A172 (cell line): ENCODE data around the gene ILDR1. TPM values are rescaled to one million over a fixed set of nuclear protein-coding genes. Genes with fewer than 3 reads are reported as not detected.
"Not testable (repeated sequence)": the region's sequence is repeated elsewhere in the genome, so short reads cannot be mapped to it uniquely, and the experiment has no call there.

Source experiments
- DNase-seq: peaks from one replicate; pipeline ENCODE4 v3.0.0-alpha.2; 2015; ENCODE audit warnings: low spot score
- total RNA-seq: library from RNA; depleted of rRNA; stranded (reverse); fragments of >200 nt; shearing (Covaris generic); gene quantifications from 2 replicates; pipeline ENCODE4 v1.2.3, GENCODE V29; 2014; rRNA removed

The ILDR1 gene
- not detected in 2 replicates for total RNA-seq

DNA sequence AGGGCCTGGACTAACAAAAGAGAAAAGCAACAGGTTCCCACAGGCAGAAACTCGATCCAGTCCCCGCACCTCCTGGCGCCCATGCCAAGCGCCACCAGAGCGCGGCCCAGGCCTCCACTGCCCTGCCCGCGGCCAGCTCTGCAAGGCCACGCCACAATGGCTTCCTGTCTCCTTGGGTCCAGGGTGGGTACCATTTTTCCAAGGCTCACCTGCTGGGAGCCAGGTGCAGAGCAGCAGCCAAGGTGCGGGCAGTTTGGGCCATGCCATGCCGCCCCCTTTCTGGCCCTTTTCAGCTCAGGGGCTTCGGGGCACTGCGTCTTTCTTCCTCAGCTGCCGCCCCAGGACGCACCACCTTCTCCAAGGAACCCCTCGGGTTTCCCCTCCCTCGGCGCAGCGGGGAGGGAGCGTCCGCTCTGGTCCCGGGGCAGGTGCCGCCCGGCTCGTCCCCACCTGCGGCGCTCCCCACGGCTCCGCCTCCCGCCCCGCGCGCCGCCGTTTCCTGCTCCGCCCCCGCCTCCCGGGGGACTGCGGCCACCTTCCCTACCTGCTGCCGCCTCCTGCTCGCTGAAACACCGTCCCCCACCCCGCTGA lies at the start of gene ILDR1:
Gene ILDR1, minus strand, starts transcription at position 437 of the 591 bp plus-strand sequence. Its CDS starts 170 bp downstream, at position 267.
- DNase-seq, result no peak

DNA sequence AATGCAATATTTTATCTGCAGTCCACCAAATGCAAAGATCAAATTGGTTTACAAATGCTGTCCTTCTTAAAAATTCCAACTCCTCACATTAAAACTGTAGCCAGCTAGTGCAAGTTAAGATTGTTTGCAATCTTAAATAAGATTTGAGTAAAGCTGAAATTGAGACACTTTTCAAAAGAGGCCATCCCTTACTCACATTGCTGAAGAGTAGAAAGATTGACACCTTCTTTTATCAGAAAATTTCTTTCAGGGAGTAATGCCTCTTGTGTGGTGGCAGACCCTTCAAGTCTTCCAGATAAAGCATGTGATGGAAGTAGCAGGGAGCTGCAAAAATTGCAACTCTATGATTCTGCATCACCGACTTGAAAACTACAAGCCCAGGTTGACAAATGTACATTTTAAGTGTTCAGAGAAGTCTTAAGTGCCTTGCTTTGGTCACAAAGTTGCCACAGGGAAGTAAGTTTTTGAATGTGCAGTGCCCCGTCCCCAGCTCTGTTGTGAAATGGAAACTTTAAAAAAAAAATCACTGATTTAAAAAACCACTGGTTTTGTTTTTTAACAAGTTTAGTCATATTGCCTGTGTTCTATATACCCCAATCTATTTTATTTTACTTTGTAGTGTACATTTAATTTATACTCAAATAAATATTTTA lies 45.7 kb upstream of the ILDR1 start:
- no peak for DNase-seq

DNA sequence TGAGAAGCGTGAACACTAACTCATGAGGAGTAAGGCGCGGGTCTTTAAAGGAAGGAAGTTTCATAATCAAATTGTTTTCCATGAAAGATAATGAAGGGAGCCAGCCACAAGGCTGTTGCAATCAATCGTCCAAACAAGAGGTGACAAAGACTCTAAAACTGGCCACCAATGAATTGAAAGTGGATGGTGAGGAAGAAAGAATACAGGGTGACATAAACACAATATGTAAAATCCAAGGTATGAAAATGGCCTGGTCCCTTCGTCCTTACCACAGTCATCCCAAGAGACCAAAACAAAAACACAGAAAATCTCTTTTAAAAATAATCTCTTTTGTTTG lies 45.1 kb upstream of the ILDR1 start:
- no peak for DNase-seq

DNA sequence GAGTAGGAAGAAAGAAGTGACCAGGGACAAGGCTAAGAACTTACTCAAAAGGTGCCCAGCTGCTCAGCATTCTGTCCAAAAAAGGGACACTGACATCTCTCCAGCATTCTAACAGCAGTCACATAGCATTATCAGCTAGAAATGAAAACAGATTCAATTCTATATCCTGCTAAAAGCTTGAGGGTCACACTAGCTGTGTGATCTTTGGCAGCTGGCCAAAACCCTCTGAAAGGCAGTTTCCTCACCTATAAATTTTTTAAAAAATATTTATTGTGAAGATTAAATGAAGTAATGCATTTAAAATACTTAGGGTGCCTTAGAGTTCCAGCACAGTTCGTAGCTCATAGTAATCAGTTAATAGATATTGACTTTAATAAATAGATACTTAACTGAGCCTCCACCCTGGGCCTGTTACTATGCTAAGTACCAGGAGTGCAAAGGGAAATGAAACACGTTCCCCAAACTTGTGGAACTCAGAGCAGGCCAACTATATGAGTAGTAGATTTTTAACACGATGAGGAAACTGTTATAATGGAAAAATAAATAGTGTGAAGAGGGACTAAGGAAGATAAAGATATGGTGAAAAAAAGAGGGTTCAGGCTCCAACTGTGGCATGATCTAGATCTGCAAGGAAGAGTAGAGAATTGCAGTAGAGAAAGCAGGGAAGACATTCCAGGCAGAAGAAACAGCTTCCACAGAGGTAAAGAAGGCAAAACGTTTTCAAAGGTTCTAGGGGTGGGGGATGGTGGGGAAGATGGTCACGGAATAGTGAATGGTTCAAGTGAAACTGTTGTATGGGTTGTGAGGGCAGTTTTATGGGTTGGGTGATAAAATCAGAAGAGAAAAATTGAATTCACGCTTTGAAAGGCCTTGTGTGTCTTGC lies 44.5 kb upstream of the ILDR1 start:
- DNase-seq, result no peak

DNA sequence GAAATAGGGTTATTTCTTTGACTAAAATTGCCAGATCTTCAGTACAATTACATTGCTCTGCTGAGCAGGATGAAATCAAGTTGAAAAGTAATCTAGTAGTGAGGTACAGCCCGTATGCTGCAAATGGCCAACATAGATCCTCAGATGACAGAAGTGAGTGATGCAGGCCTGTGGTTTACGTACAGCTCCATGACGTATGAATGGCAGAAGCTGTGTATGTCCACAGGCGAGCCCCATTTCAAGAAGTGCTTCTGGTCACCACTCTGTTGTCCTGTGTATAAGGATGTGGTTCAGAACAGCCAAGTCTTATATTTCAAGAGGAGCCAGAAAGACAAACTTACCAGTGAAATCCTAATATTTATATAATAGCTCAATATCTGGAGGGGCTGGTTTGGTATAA lies 42.3 kb upstream of the ILDR1 start:
- no peak for DNase-seq

DNA sequence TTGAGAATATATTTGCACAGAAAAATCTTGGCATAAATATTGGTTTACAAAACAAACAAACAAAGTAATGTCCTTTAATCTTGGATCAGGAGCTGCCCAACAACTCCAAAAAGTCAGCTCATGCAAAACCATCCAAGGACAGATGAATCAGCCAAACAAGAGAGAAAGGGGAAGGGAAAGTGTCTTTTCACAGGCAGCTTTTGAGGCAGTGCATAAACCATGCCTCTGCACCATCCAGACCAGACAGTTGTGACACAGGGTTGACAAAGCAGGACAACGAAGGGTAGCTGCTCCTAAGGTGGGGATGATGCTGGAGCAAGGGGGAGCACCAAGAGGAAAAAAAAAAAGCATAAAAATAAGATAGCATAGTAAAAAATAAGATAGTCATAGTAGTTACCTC lies 41.9 kb upstream of the ILDR1 start:
- no peak for DNase-seq

DNA sequence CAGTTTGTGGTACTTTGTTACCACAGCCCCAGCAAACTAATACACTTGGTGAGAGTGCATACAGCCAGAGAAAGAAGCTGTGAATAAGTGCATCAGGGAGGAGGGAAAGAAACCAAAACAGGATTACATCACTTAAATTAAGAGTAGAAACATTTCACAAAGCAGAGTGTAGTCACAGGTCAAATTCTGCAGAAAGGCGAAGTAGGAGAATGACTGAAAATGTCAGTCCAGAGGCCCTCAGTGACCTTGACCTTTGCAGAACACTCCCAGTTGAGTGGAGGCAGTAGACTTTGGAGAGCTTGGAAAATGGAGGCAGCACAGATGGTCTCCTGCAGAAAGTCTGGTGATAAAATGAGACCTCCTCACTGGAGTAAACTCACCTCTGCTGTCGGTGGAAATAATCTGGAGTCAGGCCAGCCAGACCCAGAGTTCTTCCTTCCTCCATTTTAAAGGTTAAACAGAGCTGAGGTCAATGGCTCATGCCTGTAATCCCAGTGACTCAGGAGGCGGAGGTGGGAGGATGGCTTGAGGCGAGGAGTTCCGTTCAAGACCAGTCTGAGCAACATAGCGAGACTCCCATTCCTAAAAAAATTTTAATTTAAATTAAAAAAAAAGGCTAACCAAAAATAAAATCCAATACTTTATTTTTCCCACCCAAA lies 38.1 kb upstream of the ILDR1 start:
- no peak for DNase-seq

DNA sequence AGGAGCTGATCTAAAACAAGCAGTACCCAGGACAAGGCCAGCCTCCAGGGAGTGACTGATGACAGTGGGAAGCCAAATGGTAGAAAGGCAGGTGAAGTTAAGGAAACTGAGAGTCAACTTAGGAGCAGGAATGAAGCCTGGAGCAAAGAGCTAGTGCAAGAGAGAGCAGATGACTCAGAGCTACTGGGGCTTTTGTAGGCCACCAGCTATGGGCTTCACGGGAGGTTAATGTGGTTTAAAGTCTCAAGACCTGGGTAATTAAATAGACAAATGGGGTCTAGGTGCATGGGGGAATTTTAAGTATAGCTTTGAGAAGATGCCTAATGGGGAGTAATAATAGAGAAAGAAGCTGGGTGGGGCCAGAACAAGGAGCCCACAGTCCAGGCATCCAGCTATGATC lies 36.2 kb upstream of the ILDR1 start:
- no peak for DNase-seq

DNA sequence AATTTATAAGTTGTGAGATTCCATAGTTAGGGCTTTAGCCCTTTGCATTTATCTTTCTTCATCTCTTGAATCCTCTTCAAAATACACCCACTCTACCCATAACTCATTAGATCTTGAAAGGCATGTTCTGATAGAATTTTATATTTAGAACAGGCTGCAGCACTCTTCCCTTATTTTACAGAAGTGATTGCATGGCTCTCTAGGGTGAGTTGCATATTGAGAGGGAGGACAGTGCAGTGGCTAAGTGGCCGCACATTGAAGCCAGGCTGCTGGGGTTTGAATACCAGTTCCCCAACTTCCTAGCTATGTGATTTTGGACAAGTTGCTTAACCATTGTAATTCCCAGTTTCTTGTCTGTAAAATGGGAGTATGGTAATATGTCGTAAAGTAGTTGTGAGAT lies 35.6 kb upstream of the ILDR1 start:
- no peak for DNase-seq

DNA sequence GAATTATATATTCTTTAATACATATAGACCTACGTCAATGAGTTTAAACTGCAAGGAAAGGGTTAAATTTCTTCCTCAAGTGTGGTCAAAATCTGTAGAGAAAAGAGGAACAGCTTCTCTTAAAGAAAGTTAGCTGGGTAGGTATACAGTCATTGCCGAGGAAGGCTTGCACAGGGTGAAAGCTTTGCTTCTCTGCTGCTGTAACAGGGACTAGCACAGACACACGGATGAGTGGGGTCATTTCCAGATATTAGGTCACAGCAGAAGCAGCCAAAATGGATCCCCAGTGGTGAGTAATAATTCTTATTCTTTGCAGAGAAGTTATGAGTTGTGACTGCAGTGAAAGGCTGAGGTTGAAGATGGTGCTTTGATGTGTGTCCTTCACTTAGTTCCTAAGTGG lies 33.2 kb upstream of the ILDR1 start, which contains the start of gene CD86:
Gene CD86, plus strand, starts transcription at position 148 of the 400 bp plus-strand sequence. Its CDS starts 128 bp downstream, at position 276.
- no peak for DNase-seq

DNA sequence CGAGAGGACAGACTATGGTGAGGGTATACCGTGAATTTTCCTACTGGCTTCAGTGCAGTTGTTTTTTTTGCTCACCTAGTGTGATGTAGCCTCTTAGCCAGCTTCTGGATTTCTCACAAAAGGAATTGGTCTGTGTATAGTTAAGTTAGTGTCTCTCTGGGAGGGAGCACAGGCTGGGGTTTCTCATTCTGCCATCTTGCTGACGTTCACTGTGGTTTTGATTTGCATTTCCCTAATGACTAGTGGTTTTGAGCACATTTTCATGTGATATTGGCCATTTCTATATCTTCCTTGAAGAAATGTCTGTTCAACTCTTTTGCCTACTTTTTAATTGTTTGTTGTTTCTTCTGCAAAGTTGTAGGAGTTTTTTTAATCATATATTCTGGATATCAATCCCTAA lies 30.9 kb upstream of the ILDR1 start:
- no peak for DNase-seq

DNA sequence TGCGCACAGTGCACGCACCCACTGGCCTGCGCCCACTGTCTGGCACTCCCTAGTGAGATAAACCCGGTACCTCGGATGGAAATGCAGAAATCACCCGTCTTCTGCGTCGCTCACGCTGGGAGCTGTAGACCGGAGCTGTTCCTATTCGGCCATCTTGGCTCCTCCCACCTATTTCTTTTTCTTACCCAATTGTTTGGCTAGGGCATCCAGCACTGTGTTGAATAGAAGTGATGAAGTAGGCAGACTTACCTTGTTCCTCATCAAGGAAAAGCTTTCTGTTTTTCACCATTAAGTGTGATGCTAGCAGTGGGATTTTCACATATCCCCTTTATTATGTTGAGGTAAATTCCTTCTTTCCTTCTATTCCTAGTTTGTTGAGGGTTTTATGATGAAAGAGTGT lies 25.7 kb upstream of the ILDR1 start:
- DNase-seq, result not testable (repeated sequence)

DNA sequence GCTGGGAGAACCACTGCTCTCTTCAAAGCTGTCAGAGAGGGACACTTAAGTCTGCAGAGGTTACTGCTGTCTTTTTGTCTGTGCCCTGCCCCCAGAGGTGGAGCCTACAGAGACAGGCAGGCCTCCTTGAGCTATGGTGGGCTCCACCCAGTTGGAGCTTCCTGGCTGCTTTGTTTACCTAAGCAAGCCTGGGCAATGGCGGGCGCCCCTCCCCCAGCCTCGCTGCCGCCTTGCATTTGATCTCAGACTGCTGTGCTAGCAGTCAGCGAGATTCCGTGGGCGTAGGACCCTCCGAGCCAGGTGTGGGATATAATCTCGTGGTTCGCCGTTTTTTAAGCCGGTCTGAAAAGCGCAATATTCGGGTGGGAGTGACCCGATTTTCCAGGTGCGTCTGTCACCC lies 25.2 kb upstream of the ILDR1 start:
- DNase-seq, result not testable (repeated sequence)

DNA sequence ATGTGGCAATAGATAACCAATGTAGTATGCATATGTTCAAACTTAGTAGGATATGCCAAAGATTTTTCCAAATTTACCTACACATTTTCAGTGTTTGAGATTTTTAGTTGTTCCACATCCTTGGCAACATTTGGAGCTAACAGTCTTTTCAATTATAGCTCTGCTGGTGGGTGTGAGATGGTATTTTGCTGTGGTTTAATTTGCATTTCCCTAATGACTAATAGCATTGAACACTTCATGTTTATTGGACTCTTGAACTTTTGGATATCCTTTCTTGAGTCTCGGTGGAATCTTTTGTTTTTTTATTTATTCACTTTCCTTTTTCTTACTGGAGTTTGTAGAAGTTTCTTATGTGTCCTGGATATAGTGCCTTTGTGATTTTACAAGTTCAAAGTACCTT lies 11.0 kb upstream of the ILDR1 start:
- DNase-seq, result no peak

DNA sequence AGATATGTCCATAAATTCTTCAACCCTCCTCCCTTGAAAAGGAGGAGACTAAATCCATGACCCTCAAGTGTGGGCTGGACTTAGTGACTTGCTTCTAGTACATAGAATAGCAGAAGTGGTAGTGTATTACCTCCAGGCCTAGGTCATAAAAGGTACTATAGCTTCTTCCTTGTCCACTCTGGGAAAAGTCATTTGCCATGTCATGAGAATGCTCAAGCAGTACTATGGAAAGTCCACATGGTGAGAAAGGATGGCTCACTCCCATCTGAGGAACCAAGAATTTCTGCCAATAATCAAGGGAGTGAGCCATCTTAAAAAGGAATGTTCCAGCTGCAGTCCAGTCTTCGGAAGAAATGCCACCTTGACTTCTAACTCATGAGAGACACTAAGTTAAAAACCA lies 10.5 kb upstream of the ILDR1 start:
- no peak for DNase-seq

DNA sequence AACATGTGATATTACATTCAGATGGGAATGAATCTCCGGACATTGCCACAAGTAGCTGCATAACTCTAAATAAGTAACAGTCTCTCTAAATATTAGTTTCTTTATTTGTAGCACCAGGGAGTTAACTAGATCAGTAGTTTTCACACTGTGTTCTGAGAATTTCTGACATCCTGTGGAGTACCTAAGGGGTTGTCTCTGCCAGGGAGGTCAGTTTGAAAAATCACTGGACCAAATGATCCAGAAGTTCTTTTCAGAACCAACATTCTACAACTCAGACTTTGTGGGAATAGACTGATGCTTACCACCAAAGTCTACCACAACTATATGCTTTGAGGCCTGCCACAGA lies 9.0 kb upstream of the ILDR1 start:
- DNase-seq, result no peak

DNA sequence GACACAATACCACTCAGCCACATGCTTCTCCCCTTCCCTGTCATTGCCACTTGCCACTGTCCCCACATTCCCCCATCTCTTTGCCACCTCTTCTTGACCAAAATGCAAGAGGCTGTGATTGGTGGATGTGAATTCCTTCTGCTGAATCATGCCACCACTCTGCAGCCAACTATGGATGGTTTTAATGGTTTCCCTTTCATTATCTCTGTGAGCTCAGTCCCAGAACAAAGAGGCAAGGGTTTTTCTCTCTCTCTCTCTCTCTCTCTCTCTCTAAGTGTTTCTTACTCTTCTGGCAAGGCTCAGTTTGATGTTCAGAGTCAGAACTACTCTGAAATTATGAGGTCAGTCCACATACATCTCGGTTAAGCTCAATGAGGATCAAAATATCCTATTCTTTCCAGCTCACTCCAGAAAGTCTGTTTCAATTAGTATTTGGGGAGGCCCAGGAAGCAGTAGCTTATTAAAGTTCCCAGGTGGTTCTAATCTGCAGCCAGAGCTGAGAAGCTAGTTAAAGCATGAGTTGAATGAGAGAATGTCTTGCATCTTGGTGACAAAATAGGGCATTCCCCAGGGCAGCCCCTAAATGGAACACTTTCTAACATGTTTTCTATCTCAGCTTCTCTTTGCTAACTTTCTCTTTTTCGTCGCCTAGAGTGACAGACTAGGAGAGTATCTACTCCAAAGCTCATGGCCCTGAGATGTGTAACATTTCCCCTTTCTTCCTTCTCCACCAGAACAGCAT lies 8.5 kb upstream of the ILDR1 start:
- peak; percentile 33 for DNase-seq

DNA sequence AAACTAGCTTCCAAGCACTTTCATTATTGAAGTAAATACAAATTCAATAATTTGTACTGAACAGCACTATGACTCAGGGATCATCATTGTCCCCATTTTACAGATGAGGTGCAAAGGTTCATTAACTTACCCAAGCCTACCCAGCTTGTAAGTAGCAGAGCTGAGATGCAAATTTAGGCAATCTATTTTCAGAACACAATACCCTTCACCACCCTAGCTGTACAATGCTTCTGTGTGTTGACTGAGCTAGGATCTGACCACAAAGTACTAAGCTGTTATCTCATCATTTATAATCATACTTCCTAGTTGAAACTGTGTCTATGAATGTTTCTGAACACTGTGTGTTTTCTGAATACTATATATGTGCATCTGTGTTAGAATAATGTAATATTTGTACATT lies 3.2 kb upstream of the ILDR1 start:
- DNase-seq, result no peak

DNA sequence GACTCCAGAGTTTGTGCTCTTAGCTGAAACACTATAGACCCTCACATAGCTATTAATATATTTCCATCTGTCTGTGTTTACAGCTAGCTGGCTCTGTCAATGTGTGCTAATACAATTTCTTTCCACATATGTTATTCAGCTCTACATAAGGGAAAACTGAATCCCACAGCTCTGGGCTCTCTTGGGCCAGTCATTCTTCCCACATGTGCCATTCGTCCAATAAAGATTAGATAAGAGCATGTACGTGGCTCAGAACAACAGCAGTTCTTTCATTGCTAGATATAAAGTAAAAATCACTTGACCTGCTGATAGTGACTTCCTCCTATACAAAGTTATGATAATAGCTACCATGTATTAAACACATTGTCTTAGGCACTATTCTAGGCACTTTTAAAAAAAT lies 2.8 kb upstream of the ILDR1 start:
- DNase-seq, result no peak

DNA sequence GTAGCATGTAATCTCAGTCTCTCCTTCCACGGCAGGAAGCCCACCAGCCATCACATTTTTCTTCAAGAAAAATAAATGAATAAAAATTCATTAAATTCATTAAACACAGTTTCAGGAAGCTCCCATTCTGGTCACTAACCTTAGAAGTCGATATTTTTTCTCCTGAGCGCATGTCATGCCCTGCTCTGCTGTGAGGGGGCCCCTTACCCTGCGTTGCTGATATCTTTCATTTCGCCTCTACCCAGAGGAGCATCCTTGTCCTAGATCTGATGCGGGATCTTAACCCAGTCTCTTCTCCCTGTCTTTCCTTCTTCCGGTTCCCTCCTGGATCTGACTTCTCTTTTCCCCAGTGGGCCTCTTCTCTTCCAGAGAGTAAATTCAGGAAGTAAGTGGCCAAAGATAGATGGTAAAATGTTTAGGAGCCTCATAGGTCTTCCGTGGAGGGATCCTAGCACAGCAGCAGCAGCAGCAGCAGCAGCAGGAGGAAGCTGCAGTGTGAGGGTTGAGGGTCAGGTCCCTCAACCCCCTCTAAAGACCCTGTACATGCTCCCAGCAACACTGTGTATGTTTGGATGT lies 1.4 kb upstream of the ILDR1 start:
- DNase-seq, result no peak

DNA sequence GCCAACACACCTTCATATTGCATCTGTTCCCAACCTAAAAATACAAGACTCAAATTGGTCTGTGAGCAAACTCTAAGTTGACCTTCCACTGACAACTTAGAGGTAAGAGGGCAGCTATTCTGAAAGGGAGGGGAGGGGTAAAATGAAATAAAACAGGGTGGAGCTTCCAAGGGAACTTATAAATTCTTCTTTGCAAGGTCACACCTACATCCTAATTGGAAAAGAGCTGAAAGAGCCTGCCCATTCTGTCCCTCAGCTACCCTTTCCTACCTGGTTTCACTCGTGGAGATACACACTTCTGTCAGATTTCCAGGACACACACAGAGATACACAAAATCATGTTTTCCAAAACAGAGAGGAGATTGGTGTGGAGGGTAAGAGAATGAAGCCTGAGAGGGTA lies 1.0 kb downstream of the ILDR1 start:
- DNase-seq, result no peak
